GM19043 (cell line): ENCODE results near the gene C3orf33.
"Not testable (repeated sequence)": the region's sequence is repeated elsewhere in the genome, so short reads cannot be mapped to it uniquely, and the experiment has no call there.

ENCODE experiments used
- ATAC-seq: cut with Tn5 transposase; IDR thresholded peaks from one replicate; pipeline ENCODE4 v1.9.1; 2021; ENCODE audit warnings: low read depth; ENCODE audit not compliant: unreplicated experiment

The C3orf33 gene, protein sequence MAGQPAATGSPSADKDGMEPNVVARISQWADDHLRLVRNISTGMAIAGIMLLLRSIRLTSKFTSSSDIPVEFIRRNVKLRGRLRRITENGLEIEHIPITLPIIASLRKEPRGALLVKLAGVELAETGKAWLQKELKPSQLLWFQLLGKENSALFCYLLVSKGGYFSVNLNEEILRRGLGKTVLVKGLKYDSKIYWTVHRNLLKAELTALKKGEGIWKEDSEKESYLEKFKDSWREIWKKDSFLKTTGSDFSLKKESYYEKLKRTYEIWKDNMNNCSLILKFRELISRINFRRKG

DNA sequence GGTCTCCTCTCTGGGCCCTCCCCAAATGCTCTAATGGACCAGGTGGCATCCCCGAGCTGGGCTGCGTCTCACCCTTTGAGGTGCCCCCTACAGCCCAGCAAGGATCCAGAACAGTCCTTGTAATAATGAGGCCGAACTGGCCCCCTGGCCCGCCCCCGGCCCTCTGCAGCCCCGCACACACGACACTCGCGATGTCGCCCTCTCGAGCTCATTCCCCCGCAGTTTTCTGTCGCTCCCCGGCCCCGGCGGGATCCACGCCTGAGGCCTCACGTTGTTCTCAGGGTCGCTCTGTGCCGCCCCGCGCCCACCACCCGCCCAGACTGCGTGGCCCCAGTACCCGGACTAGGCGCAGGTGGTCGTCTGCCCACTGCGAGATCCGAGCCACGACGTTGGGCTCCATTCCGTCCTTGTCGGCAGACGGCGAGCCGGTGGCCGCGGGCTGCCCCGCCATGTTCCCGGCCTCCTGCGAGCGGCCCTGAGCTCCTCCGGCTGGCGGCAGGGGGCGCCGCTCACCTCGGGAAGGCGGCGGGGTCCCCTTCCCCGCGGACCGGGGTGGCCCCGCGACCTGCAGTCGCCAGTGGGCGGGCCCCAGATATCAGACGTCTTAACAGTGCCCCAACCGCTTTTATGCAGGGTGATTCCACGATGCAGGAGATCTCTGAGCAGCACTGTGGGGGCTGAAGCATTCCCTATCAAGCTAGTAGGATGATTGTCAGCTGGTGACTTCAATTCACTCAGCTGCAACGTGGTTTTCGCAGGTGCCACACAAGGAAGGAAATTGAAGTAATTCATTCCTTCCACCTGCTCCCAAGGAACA is at the start of gene C3orf33:
C3orf33 (minus strand) TSS at position 477 of the 817 bp plus-strand sequence; CDS start at position 451, 26 bp downstream.
- peak; percentile 94 for ATAC-seq

DNA sequence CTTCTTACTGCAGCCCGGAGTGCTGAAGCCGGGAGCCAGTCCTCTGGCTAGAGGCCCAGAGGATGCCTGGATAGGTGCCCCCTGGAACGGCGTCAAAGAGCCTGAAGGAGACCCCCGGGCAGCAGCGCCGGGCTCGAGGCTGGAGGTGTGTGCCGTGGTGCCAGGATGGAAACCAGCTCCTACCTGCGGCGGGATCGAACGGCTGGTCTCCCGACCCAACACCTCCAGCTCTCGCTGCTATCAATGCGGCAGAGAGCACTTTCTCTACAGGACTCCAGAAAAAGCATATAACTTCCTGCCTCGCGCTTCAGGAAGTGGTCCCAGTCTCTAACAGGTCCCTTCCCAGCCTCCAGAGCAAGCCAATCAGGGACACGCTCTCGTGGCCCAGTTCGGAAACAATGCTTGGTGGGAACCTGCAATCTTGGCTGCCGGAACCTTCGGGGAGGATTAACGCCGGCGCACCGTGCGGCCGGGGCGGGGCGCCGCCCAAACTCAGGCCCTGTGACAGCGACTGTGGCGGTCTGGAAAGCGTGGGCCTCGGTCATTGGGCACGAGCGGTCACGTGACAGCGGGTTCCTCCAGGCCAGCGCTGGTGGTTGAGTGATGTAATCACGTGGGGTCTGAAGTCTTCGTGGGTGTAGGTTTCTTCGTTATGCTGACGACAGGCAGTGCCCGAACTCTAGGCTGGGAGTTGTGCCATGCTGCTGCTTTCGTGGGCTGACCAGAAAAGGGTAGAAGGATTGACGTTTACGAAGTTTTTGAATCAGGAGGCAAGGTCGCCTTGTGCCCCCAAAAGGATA is 48.3 kb upstream of the C3orf33 start, which contains the start of gene SLC33A1:
SLC33A1 (minus strand) TSS at position 287 of the 800 bp plus-strand sequence. CDS start 430 bp downstream, outside the sequence.
- peak; percentile 95 for ATAC-seq

DNA sequence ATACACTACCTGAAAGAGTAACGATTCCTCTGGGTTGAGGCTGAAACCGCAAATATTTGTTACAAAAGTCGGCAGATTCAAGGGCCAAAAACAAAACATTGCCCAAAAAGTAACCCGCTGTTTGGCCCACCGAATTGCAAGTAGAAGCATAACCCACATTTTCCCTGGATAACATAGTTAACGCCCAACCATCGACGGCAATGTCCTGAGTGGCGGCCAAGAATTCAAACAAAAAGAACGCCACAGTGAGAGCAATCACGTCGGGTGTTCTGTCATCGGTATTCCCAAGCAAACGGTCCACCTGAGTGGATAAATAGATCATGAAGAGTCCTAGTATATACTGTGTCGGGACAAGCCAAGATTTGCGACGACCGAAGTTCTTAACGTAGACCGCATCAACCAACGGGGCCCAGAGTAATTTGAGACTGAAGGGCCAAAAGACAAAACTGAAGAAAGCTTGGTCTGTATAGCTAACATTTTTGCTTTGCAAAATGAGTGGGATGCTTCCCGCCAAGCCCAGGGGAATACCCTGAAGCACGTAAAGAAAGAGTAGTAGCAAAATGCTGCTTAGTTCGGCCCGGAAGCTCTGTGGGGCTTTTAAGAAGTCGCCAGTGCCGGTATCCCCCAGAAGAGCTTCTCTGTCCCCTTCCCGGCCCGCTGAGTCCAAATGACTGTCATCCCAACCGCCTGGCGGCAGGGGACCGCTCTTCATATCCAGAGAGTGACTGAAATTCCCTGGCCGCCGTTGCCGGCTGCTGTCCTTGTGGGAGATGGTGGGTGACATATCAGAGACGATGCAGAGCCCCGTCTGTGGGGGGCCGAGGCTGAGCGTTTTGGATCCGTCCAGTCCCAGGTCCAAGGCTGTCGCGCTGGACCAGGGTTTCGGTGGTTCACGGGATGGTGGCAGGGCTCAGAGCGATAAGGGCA is 47.4 kb upstream of the C3orf33 start:
- ATAC-seq: peak; percentile 3

DNA sequence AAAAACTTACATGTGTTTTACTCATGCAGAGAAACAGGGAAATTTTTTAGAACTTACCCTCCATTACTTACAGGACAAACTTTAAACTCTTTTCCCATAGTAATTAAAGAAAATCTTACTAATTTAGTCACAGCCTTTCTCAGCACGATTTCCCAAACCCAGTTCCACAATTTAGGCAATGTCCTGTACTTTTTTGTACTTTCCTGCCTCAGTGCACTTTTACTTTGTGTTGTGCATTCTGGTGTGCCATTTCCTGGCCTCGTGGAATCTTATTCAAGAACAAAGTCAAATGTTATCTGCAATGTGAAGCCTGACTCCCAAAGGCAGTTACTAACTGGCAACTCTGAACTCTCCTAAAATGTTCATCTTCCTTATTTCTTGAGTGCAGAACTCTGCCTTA is 46.3 kb upstream of the C3orf33 start:
- no peak for ATAC-seq

DNA sequence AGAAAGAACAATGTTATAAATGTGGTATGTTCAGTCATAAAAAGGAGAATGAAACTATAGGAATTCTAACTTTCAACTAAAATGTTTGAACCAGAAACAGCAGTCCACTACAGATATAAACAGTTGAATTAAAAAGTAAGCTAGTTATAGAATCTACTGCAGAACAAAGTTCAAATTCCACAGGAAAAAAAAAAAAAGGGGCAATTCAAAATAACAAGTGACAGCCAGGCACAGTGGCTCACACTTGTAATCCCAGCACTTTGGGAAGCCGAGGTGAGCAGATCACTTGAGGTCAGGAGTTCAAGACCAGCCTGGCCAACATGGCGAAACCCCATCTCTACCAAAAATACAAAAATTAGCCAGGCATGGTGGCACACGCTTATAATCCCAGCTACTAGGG is 43.3 kb upstream of the C3orf33 start:
- not testable (repeated sequence) for ATAC-seq

DNA sequence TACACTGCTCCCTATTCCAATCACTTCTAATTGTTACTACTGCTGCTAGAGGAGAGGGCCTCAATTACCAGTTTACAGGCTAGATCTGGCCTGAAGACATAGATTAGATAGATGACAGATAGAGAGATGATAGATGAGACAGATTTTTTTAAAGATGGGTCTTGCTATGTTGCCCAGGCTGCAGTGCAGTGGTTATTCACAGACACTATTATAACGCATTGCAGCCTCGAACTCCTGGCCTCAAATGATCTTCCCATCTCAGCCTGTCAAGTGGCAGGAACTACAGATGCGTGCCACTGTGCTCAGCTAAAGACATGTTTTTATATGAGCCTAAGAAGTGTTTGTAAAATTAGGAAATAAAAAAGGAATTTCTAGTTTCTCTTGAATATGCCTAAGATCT is 41.9 kb upstream of the C3orf33 start:
- ATAC-seq: no peak

DNA sequence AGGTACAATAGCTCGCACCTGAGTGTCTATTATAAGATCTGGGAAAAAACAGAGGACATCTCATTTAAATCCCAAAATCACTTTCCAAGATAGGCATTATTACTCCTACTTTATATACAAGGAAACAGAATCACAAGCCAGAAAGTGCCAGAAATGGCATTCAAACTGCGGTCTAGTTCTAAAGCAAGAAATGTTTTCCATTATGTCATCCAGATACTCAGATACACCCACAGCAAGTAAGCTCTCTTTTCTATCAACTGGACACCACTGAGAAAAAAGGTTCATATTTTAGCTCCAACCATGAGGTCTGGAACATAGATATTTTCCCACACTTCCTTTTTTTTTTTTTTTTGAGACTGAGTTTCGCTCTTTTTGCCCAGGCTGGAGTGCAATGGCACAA is 40.0 kb upstream of the C3orf33 start:
- no peak for ATAC-seq

DNA sequence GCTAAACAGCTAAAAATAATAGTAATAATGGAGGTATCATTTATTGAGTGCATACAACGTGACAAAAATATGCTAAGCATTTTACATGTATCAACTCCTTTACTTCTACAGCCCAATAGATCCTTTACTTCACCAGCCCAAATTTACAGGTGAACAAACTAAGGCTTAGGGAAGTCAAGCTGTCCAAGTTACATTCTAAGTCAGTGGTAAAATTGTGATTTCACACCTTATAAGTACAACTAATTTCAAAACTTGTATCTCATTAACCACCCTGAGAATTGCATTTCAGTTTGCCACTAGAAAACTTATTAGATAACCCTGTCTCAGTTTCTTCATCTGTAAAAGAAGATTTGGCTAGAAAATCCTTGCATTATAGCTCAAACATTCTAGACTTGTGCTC is 37.5 kb upstream of the C3orf33 start:
- ATAC-seq: peak; percentile 37

DNA sequence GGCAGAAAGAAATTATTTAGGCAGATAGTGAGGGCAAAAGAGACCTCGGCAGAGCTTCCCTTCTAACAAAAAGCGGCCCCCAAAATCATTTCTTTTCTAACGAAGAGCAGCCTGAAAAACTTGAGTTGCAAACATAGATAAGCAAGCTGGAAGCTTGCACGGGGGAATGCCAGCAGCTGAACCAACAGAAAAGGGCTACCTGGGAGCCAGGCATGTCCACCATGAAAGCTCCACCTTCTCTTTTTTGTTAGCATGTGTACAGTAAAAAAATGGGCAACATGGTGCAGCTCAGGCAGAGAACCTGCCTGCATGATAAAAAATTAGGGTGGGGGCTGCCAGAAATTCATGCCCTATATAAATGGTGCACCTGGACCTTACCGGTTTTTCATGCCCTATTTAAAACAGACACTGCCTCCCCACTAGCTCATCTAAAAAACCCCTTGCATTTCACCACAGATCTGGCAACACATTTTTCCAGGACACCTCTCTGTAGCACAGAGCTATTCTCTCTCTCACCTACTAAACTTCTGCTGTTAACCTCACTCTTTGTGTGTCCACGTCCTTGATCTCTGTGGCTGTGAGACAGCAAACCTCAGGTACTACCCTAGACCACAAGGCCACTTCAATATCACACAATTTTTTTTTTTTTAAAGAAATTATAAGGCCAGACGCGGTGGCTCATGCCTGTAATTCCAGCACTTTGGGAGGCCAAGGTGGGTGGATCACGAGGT is 29.4 kb upstream of the C3orf33 start:
- no peak for ATAC-seq

DNA sequence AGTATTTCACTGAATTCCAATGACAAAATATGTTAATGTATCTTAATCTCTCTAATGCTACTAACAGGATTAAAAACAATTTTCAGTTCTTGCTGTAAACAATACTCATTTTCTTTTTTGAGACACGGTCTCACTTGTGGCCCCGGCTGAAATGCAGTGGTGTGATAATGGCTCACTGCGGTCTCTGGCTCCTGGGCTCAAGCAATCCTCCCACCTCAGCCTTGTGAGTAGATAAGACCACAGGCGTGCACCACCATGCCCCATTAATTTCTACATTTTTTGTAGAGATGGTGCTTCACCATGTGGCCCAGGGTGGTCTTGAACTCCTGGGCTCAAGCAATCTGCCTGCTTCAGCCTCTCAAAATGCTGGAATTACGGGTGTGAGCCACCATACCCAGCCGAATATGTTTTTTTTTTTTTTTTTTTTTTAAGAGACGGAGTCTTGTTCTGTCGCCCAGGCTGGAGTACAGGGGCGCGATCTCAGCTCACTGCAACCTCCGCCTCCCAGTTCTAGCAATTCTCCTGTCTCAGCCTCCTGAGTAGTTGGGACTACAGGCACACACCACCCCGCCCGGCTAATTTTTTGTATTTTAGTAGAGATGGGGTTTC is 22.5 kb upstream of the C3orf33 start:
- ATAC-seq: not testable (repeated sequence)

DNA sequence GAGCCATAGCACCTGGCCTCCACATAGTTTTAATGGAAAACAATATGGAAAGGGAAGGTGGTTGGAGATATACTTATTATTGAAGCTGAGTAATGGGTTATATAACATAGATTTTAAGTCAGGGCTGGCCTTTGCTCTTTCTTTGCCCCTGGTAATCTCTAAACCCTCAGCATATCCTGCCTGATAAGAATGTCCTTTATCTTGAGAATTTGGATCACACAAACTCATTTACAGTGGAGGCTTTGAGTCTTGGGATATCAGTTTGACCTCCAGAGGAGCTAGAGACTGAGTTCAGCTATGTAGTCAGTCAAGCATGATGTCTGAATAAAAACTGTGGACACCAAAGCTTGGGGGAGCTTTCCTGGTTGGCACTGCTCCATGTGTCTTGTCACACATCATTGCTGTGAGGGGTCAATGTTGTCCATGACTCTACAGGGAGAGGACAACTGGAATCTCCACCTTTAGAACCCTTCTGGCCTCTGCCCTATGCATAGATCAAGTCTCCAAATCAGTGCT is 9.0 kb upstream of the C3orf33 start:
- no peak for ATAC-seq

DNA sequence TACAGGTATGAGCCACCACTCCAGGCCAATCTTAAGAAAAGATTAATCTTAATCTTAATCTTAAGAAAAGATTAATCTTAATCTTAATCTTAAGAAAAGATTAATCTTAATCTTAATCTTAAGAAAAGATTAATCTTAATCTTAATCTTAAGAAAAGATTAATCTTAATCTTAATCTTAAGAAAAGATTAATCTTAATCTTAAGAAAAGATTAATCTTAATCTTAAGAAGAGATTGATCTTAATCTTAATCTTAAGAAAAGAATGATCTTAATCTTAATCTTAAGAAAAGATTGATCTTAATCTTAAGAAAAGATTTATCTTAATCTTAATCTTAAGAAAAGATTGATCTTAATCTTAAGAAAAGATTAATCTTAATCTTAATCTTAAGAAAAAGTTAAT is 7.1 kb upstream of the C3orf33 start:
- not testable (repeated sequence) for ATAC-seq

DNA sequence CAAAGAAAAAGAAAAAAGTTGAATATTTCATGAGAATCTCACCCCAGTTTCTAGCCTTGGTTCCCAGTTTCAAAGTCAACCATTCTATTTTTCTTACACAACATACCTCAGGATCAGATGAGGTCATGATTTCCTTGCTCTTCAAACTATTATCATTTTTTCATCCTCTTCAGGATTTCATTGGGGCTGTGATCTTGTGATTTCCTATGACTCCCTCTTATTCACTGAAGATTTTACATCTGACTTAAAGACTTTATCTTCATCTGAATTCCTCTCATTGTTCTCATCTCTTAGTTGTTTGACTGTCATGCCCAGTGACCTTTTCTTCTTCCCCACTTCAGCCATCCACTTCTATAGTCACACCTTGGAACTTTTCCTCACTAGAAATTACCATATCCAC is 3.1 kb upstream of the C3orf33 start:
- ATAC-seq: no peak

DNA sequence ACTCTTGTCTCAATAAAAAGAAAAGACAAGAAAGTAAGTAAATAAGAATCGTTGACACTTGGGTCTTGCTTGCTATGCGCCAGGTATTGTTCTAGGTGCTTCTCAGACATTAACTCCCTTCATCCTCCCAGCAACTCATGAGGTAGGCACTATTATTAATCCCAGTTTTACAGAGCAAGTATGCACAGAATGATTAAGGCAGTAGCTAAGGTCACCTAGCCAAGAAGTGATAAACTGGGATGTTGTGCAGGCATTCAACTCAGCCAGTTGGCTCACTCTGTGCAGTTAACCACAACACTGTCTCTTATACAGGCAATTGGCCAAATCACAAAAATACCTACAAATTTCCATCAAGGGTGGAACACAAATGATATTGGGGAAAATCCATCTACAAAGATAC is 1.7 kb upstream of the C3orf33 start:
- no peak for ATAC-seq

DNA sequence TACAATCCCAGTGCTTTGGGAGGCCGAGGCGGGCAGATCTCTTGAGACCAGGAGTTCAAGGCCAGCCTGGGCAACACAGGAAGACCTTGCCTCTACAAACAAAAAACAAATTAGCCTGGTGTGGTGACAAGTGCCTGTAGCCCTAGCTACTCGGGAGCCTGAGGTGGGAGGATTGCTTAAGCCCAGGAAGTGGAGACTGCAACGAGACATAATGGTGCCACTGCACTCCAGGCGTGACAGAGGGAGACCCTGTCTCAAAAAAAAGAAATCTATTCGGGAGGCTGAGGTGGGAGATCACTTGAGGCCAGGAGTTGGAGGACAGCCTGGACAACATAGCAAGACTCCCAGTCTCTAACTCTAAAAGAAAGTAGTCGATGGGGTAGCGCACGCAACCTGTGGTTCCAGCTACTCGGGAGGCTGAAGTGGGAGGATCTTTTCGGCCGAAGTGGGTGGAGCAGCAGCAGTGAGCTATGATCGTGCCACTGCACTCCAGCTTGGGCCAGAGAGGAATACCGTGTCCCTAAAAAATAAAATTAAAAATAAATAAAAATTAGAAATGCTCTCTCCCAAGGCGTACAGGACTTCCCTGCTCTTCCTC is 775 bp downstream of the C3orf33 start:
- peak; percentile 23 for ATAC-seq

DNA sequence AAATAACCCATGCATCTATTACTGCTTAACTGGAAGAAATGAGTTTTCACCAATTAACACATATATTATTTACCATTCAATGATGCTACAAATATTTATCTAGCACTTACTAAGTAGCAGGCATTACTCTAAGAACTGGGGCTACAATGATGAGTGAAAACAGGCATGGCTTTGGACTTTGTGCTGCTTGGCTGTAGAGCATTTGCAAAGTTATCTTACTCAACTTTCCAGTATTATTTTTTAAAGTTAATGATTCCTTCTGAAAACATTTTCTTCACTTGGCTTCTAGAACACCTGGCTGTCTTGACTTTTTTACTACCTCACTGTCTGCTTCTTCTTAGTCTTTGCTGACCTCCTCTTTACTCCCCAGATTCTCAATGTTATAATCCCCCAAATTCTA is 1.8 kb downstream of the C3orf33 start:
- ATAC-seq: no peak

DNA sequence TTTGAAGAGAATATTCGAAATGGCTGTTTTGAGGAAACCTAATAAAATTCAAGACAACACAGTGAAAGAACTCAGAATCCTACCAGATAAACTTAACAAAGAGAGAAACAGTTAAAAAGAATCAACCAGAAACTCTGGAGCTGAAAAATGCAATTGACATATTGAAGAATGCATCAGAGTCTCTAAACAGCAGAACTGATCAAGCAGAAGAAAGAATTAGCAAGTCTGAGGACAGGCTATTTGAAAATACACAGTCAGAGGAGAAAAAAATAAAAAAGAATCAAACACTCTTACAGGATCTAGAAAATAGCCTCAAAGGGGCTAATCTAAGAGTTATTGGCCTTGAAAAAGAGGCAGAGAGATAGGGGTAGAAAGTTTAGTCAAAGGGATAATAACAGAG is 13.5 kb downstream of the C3orf33 start:
- ATAC-seq: no peak

DNA sequence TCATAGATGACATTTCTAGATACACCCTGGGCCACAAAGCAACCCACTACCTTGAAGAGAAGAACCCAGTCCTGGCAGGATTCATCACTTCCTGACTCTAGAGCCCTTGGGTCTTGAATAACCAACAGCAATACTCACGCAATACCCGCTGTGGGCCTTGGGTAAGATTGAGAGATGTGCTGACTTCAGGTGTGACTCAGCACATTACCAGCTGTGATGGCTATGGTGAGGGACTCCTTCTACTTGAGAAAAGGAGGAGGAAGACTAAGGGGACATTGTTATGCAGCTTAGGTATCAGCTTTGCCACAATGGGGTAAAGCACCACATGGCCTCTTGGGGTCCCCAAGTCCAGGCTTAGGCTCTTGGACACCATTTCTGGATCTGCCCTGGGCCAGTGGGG is 14.9 kb downstream of the C3orf33 start:
- no peak for ATAC-seq
